ENCODE data around the gene FOXR1. TPM values are rescaled to one million over a fixed set of nuclear protein-coding genes. Genes with fewer than 3 reads are reported as not detected.
"Not testable (repeated sequence)": the region's sequence is repeated elsewhere in the genome, so short reads cannot be mapped to it uniquely, and the experiment has no call there.

The FOXR1 gene
- polyA plus RNA-seq, 1 donor from 2014 or later, result not detected

- H3K27me3 ChIP-seq (ENCODE audit: insufficient read depth, low read depth, low read length), result no peaks in the 10 kb centered on the region
- H3K4me3 ChIP-seq (ENCODE audit: low read length), result no peak overlapping the region
- no peaks in the 10 kb centered on the region for H3K9me3 ChIP-seq (ENCODE audit: low read length)
- TF ChIP-seq REST (IDR thresholded peaks at IDR 0.05; ENCODE audit: borderline replicate concordance) (no peak), RAD21 (conservative IDR thresholded peaks at IDR 0.05) (no peak), POLR2AphosphoS5 (IDR thresholded peaks at IDR 0.05) (no peak), EZH2 (IDR thresholded peaks at IDR 0.05; ENCODE audit: borderline replicate concordance, insufficient read depth, low read length, poor library complexity, severe bottlenecking) (no peak), SMC3 (conservative IDR thresholded peaks at IDR 0.05; ENCODE audit: poor library complexity) (no peak), EP300 (conservative IDR thresholded peaks at IDR 0.05; ENCODE audit: poor library complexity, severe bottlenecking) (no peak), MXI1 (conservative IDR thresholded peaks at IDR 0.05; ENCODE audit: poor library complexity, severe bottlenecking) (no peak), TAF1 (IDR thresholded peaks at IDR 0.05; ENCODE audit: low read depth) (no peak), CTCF (IDR thresholded peaks at IDR 0.05; ENCODE audit: poor library complexity, severe bottlenecking) (no peak)
- H3K79me2 ChIP-seq (replicated peaks; ENCODE audit: insufficient read depth, low read length), result peaks cover 34% of the 10 kb centered on the region
- no peak overlapping the region for H3K9ac ChIP-seq (ENCODE audit: low read length)
- H2AFZ ChIP-seq (ENCODE audit: low read depth, low read length), result no peak overlapping the region
- H3K4me2 ChIP-seq (ENCODE audit: low read length), result no peak overlapping the region
- no peaks in the 10 kb centered on the region for H4K20me1 ChIP-seq (ENCODE audit: insufficient read depth)
- H3F3A ChIP-seq (ENCODE audit: insufficient read depth, low read length, poor library complexity, severe bottlenecking), result no peaks in the 10 kb centered on the region
- H3K36me3 ChIP-seq (ENCODE audit: insufficient read depth, low read length), result peaks cover 12% of the 10 kb centered on the region
- H3K27ac ChIP-seq (ENCODE audit: low read length), result no peak overlapping the region
- no peaks in the 10 kb centered on the region for H3K9me2 ChIP-seq (ENCODE audit: insufficient read depth, low read length)
Observed at GRCh38 chr11:119015054-119015611, 43.6 kb downstream of the FOXR1 start.

- peak overlapping the region; percentile 75 for H3K4me3 ChIP-seq (ENCODE audit: low read length)
- H3K9me3 ChIP-seq (ENCODE audit: low read length), result no peaks in the 10 kb centered on the region
- peaks cover 45% of the 10 kb centered on the region for H3K79me2 ChIP-seq (replicated peaks; ENCODE audit: insufficient read depth, low read length)
- TF ChIP-seq RAD21 (conservative IDR thresholded peaks at IDR 0.05), result no peak
- no peak overlapping the region for H3K27ac ChIP-seq (ENCODE audit: low read length)
- no peaks in the 10 kb centered on the region for H3K9me2 ChIP-seq (ENCODE audit: insufficient read depth, low read length)
- H3K36me3 ChIP-seq (ENCODE audit: insufficient read depth, low read length), result peaks cover 12% of the 10 kb centered on the region
- no peaks in the 10 kb centered on the region for H3K27me3 ChIP-seq (ENCODE audit: insufficient read depth, low read depth, low read length)
- no peaks in the 10 kb centered on the region for H4K20me1 ChIP-seq (ENCODE audit: insufficient read depth)
- no peaks in the 10 kb centered on the region for H3F3A ChIP-seq (ENCODE audit: insufficient read depth, low read length, poor library complexity, severe bottlenecking)
- H3K4me2 ChIP-seq (ENCODE audit: low read length), result no peak overlapping the region
- no peak overlapping the region for H3K9ac ChIP-seq (ENCODE audit: low read length)
- H2AFZ ChIP-seq (ENCODE audit: low read depth, low read length), result no peak overlapping the region
Observed at GRCh38 chr11:119016216-119017009, 44.9 kb downstream of the FOXR1 start.

GRCh38 chr11:119017377-119017776 is 45.8 kb downstream of the FOXR1 start:
- peak overlapping the region; percentile 84 for H3K27ac ChIP-seq (ENCODE audit: low read length)
- H3K4me2 ChIP-seq (ENCODE audit: low read length), result peak overlapping the region; percentile 43
- not testable (repeated sequence) for H3K27me3 ChIP-seq (ENCODE audit: insufficient read depth, low read depth, low read length); H4K20me1 ChIP-seq (ENCODE audit: insufficient read depth); H3K9me3 ChIP-seq (ENCODE audit: low read length); H3K9me2 ChIP-seq (ENCODE audit: insufficient read depth, low read length); H3F3A ChIP-seq (ENCODE audit: insufficient read depth, low read length, poor library complexity, severe bottlenecking)
- peaks cover 49% of the 10 kb centered on the region for H3K79me2 ChIP-seq (replicated peaks; ENCODE audit: insufficient read depth, low read length)
- H3K9ac ChIP-seq (ENCODE audit: low read length), result peak overlapping the region; percentile 86
- peaks cover 12% of the 10 kb centered on the region for H3K36me3 ChIP-seq (ENCODE audit: insufficient read depth, low read length)
- H3K4me3 ChIP-seq (ENCODE audit: low read length), result peak overlapping the region; percentile 75
- peak overlapping the region; percentile 54 for H2AFZ ChIP-seq (ENCODE audit: low read depth, low read length)

Measured in neural cell (in vitro differentiated cells).